ENCODE data around the gene CDC42BPB. TPM values are rescaled to one million over a fixed set of nuclear protein-coding genes. Genes with fewer than 3 reads are reported as not detected.

The CDC42BPB gene
- total RNA-seq, 1 experiment from 2014 or later, result 96.9 TPM

DNA sequence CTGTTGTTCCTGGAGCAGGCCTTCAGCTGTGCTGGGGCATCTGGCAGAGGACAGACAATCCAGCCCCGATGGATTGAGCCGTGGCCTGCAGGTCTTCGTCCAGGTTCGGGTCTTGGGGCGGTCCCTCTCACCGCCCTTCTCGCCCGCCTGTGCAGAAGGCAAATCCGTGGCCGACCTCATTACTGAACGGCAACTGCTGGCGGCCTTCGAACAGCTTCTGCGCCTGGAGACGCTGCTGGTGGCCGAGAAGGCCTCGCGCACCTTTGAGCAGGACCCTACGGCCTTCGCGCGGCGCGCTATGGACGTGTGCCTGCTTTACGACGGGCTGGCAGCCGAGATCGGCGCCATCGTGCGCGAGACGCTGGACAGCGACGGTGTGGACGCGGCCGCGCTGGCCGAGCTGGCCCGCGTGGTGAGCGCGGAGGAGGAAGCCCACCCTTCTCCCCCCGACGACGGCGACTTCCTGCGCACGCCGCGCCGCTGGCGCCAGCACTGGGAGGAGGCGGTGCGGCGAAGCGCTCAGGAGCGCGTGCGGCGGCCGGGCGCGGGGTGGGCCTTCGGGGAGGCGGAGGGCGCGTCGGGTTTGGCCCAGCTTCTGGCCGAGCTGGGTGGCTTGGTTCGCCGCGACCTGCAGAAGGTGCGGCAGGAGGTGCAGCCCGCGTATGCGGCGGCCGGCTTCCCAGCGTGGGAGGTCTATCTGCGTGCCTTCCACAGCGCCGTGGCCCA is 44.8 kb upstream of the CDC42BPB start:
- DNase-seq (ENCODE audit: low spot score) (peak; percentile 50), ATAC-seq (no peak)
- H3K36me3 Mint-ChIP-seq, result no peaks in the 10 kb centered on the region
- peaks cover 56% of the 10 kb centered on the region for H3K27me3 Mint-ChIP-seq (ENCODE audit: low read depth)
- peaks cover 14% of the 10 kb centered on the region for H3K4me1 Mint-ChIP-seq
- no peak overlapping the region for H3K27ac Mint-ChIP-seq
- H3K4me3 Mint-ChIP-seq, result no peak overlapping the region
- POLR2A ChIA-PET, result interaction anchor here (0.5 to 1.6 kb wide), 2 partner anchors 25 to 244 kb away, joined by 3 read pairs; no protein-coding TSS in a partner anchor
- H3K9me3 Mint-ChIP-seq, result no peaks in the 10 kb centered on the region
- CTCF ChIA-PET, result interaction anchor here (1.1 to 6.3 kb wide), 7 partner anchors 9 to 200 kb away, joined by 3 to 199 read pairs (median 60); partner anchors contain the start of gene TNFAIP2
- TF ChIP-seq ZBTB21 (CRISPR knock-in tag; IDR thresholded peaks at IDR 0.05; ENCODE audit: borderline replicate concordance), result no peak
- 0 out of 2 replicates have a peak, but pooled peaks have one; percentile 40 for TF ChIP-seq ETV6 (CRISPR knock-in tag; IDR thresholded peaks at IDR 0.05)

DNA sequence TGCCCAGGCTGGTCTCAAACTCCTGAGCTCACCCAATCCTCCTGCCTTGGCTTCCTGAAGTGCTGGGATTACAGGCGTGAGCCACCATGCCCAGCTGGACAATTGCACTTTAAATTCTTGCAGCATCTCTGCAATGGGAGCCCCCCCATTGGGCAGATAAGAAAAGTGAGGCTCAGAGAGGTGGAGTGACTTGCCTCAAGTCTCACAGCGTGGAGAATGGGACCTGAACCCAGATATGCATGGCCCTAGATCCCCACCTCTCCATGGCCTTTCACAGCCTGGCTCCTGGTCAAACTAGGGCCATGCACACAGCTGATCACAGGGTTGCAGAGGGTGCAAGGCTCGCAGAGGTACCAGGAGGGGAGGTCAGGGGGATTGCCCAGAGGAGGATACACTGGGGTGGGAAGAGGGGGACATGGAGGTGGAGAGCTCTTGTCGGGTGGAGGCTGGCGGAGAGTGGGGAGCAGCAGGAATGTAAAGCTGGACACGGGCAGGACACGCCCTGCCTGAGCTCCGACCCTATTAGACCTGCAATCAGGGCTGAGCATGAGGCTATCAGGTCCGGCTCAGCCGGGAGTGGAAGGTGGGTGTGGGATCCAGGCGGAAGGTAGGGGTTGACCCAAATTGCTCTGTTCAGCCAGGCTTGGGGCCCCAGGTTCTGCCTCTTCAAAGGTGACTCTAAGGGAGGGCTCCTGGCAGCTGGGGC is 44.1 kb upstream of the CDC42BPB start:
- peaks cover 56% of the 10 kb centered on the region for H3K27me3 Mint-ChIP-seq (ENCODE audit: low read depth)

DNA sequence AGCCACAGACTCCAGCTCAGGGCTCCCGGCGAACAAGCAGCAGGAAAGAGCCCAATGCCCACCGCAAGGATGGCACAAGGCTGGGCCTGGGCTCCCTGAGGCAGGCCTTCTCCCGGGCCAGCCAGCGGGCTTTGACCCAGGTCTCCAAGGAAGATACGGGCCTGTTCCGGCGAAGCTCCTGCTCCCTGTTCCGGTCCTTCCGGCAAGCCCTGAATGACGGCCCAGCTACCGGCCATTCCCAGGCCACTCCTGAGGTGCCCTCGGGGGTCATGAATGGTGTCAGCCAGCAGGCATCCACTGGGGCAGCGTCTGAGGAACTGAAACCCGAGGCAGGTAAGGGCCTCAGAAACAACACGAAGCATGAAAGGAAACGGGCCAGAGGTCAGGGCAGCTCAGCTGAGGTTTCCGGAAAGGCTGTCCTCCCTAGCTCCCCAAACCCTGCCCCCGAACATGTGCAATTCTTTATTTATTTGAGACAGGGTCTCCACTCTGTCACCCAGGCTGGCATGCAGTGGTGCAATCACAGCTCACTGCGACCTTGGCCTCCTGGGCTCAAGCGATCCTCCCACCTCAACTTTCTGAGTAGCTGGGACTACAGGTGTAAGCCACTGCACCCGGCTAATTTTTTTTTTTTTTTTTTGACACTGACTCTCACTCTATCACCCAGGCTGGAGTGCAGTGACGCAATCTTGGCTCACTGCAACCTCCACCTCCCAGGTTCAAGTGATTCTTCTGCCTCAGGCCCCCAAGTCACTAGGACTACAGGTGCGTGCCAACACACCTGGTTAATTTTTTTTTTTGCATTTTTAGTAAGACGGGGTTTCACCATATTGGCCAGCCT is 43.2 kb upstream of the CDC42BPB start:
- TF ChIP-seq FOXP1 (CRISPR knock-in tag; IDR thresholded peaks at IDR 0.05; ENCODE audit: borderline replicate concordance) (peak; percentile 28; the same call in 1 of the 2 replicates), GABPB1 (CRISPR knock-in tag; IDR thresholded peaks at IDR 0.05) (peak; percentile 87; the same call in 1 of the 2 replicates), ZNF671 (CRISPR knock-in tag; IDR thresholded peaks at IDR 0.05) (no peak)
- TF ChIP-seq, protein P1, sequence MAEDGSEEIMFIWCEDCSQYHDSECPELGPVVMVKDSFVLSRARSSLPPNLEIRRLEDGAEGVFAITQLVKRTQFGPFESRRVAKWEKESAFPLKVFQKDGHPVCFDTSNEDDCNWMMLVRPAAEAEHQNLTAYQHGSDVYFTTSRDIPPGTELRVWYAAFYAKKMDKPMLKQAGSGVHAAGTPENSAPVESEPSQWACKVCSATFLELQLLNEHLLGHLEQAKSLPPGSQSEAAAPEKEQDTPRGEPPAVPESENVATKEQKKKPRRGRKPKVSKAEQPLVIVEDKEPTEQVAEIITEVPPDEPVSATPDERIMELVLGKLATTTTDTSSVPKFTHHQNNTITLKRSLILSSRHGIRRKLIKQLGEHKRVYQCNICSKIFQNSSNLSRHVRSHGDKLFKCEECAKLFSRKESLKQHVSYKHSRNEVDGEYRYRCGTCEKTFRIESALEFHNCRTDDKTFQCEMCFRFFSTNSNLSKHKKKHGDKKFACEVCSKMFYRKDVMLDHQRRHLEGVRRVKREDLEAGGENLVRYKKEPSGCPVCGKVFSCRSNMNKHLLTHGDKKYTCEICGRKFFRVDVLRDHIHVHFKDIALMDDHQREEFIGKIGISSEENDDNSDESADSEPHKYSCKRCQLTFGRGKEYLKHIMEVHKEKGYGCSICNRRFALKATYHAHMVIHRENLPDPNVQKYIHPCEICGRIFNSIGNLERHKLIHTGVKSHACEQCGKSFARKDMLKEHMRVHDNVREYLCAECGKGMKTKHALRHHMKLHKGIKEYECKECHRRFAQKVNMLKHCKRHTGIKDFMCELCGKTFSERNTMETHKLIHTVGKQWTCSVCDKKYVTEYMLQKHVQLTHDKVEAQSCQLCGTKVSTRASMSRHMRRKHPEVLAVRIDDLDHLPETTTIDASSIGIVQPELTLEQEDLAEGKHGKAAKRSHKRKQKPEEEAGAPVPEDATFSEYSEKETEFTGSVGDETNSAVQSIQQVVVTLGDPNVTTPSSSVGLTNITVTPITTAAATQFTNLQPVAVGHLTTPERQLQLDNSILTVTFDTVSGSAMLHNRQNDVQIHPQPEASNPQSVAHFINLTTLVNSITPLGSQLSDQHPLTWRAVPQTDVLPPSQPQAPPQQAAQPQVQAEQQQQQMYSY (CRISPR knock-in tag; IDR thresholded peaks at IDR 0.05), result peak; percentile 96
- H3K4me3 Mint-ChIP-seq, result no peak overlapping the region
- ATAC-seq (no peak), DNase-seq (ENCODE audit: low spot score) (peak; percentile 44)
- no peaks in the 10 kb centered on the region for H3K9me3 Mint-ChIP-seq
- no peak overlapping the region for H3K27ac Mint-ChIP-seq
- CTCF ChIA-PET, result interaction anchor here (0.6 to 6.3 kb wide), 10 partner anchors 10 to 198 kb away, joined by 3 to 126 read pairs (median 5); partner anchors contain the start of gene TNFAIP2
- peaks cover 20% of the 10 kb centered on the region for H3K4me1 Mint-ChIP-seq
- H3K36me3 Mint-ChIP-seq, result no peaks in the 10 kb centered on the region
- H3K27me3 Mint-ChIP-seq (ENCODE audit: low read depth), result peaks cover 51% of the 10 kb centered on the region
- POLR2A ChIA-PET, result no interaction called here

More for the DNA sequence above, 44.1 kb upstream of the CDC42BPB start:
- Mint-ChIP-seq H3K9me3 (no peaks in the 10 kb centered on the region), H3K36me3 (no peaks in the 10 kb centered on the region), H3K4me3 (no peak overlapping the region), H3K27ac (no peak overlapping the region), H3K4me1 (peaks cover 19% of the 10 kb centered on the region)
- POLR2A ChIA-PET, result interaction anchor here (0.5 to 1.6 kb wide), 2 partner anchors 25 to 244 kb away, joined by 3 read pairs; no protein-coding TSS in a partner anchor
- CTCF ChIA-PET, result interaction anchor here (0.9 to 6.3 kb wide), 7 partner anchors 10 to 88 kb away, joined by 3 to 199 read pairs (median 20); partner anchors contain the start of gene TNFAIP2
- TF ChIP-seq ZNF219 (CRISPR knock-in tag; IDR thresholded peaks at IDR 0.05; ENCODE audit: borderline replicate concordance) (no peak), ZNF263 (CRISPR knock-in tag; IDR thresholded peaks at IDR 0.05; ENCODE audit: low read depth) (no peak), JAZF1 (CRISPR knock-in tag; IDR thresholded peaks at IDR 0.05) (no peak), EMX1 (CRISPR knock-in tag; IDR thresholded peaks at IDR 0.05) (no peak), RELA (CRISPR knock-in tag; IDR thresholded peaks at IDR 0.05; ENCODE audit: borderline replicate concordance) (no peak), NR1H2 (CRISPR knock-in tag; IDR thresholded peaks at IDR 0.05) (no peak)
- TF ChIP-seq, protein P2, sequence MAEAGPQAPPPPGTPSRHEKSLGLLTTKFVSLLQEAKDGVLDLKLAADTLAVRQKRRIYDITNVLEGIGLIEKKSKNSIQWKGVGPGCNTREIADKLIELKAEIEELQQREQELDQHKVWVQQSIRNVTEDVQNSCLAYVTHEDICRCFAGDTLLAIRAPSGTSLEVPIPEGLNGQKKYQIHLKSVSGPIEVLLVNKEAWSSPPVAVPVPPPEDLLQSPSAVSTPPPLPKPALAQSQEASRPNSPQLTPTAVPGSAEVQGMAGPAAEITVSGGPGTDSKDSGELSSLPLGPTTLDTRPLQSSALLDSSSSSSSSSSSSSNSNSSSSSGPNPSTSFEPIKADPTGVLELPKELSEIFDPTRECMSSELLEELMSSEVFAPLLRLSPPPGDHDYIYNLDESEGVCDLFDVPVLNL (CRISPR knock-in tag; IDR thresholded peaks at IDR 0.05; ENCODE audit: borderline replicate concordance, low read depth), result no peak
- TF ChIP-seq, protein P1 (CRISPR knock-in tag; IDR thresholded peaks at IDR 0.05), result no peak
- ATAC-seq (no peak), DNase-seq (ENCODE audit: low spot score) (no peak)

All from WTC11 (cell line).